RWPE2 (cell line): Measurements from ENCODE around the gene SLC25A20.

ENCODE experiments used
- ATAC-seq: fragments of 200-7000 bp; cut with Tn5 transposase; 3 replicates; pipeline ENCODE4 v1.9.1; 2021; ENCODE audit warnings: low read depth
- DNase-seq: peaks from one replicate; pipeline ENCODE4 v3.0.0-alpha.2; 2020; ENCODE audit warnings: low spot score
- H3K27ac ChIP-seq: fragments of 450-650 bp; 2 replicates; pipeline ENCODE4 v1.5.1; 2017; ENCODE audit warnings: mild to moderate bottlenecking; ENCODE audit not compliant: poor library complexity, severe bottlenecking
- H3K27me3 ChIP-seq: fragments of 250-450 bp; sonication (Bioruptor Pico); 2 replicates; pipeline ENCODE4 v1.5.1; 2021; ENCODE audit warnings: mild to moderate bottlenecking, moderate library complexity; ENCODE audit not compliant: insufficient read depth, poor library complexity, severe bottlenecking
- H3K36me3 ChIP-seq: fragments of 250-450 bp; sonication (Bioruptor Pico); 2 replicates; pipeline ENCODE4 v1.5.1; 2020; ENCODE audit warnings: low read depth, mild to moderate bottlenecking, moderate library complexity
- H3K4me1 ChIP-seq: fragments of 250-450 bp; sonication (Bioruptor Pico); 2 replicates; pipeline ENCODE4 v1.5.1; 2021; ENCODE audit warnings: mild to moderate bottlenecking, moderate library complexity; ENCODE audit not compliant: insufficient read depth, poor library complexity, severe bottlenecking
- H3K4me3 ChIP-seq: fragments of 250-450 bp; sonication (Bioruptor Pico); 2 replicates; pipeline ENCODE4 v1.5.1; 2021; ENCODE audit warnings: mild to moderate bottlenecking, moderate library complexity; ENCODE audit not compliant: severe bottlenecking
- H3K9me3 ChIP-seq: fragments of 250-450 bp; sonication (Bioruptor Pico); 2 replicates; pipeline ENCODE4 v1.5.1; 2021; ENCODE audit warnings: mild to moderate bottlenecking, moderate library complexity; ENCODE audit not compliant: severe bottlenecking
- TF ChIP-seq, protein P1 (sequence below): fragments of 450-650 bp; IDR thresholded peaks from one replicate; pipeline ENCODE4 v1.5.1; 2017; ENCODE audit warnings: mild to moderate bottlenecking, moderate library complexity; ENCODE audit not compliant: poor library complexity, severe bottlenecking

SLC25A20 gene

DNA sequence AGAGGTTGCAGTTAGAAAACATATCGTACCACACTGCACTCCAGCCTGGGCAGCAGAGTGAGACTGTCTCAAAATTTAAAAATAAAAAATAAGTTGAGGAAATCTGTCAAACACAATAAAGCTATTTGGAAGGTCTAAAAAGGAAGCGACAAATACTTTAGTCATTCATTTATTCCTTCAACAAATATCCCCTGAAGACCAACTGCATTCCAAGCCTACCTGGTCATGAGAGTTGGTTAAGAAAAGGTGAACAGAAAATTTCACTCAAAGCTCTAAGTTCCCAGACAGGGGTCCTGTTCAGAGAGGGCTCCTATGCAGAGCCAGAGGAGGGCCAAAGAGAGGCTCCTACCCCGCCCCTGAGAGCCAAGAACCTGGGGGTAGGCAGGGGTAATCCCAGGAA is 35.6 kb downstream of the SLC25A20 start:
- H3K36me3 ChIP-seq, result no peaks in the 10 kb centered on the region
- TF ChIP-seq, protein P1, sequence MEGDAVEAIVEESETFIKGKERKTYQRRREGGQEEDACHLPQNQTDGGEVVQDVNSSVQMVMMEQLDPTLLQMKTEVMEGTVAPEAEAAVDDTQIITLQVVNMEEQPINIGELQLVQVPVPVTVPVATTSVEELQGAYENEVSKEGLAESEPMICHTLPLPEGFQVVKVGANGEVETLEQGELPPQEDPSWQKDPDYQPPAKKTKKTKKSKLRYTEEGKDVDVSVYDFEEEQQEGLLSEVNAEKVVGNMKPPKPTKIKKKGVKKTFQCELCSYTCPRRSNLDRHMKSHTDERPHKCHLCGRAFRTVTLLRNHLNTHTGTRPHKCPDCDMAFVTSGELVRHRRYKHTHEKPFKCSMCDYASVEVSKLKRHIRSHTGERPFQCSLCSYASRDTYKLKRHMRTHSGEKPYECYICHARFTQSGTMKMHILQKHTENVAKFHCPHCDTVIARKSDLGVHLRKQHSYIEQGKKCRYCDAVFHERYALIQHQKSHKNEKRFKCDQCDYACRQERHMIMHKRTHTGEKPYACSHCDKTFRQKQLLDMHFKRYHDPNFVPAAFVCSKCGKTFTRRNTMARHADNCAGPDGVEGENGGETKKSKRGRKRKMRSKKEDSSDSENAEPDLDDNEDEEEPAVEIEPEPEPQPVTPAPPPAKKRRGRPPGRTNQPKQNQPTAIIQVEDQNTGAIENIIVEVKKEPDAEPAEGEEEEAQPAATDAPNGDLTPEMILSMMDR, result no peak
- no peaks in the 10 kb centered on the region for H3K4me1 ChIP-seq
- no peak overlapping the region for H3K4me3 ChIP-seq
- H3K9me3 ChIP-seq, result no peaks in the 10 kb centered on the region
- H3K27ac ChIP-seq, result peak overlapping the region; percentile 42
- no peaks in the 10 kb centered on the region for H3K27me3 ChIP-seq
- no peak for DNase-seq
- ATAC-seq, result peak; percentile 59

DNA sequence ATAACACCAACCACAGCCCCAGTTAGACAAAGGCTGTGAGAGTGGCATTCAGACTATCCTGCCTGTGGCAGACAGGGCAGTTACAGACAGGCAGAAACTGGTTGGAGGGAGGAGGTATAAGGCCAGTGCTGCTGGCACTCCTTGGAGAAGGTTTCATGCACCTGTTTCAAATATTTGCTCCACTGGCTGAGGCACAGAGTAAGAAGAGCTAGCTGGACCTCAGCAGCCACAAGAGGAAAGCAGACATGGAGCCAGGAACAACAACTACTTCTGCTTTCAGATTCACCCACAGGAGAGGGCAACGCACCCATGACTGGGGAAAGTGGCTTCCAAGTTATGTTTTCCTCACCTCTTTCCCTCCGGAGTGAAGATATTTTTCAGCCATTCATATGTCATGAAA is 39.5 kb downstream of the SLC25A20 start:
- Histone ChIP-seq H3K27me3 (no peaks in the 10 kb centered on the region), H3K36me3 (no peaks in the 10 kb centered on the region), H3K4me3 (no peak overlapping the region), H3K4me1 (no peaks in the 10 kb centered on the region), H3K9me3 (no peaks in the 10 kb centered on the region), H3K27ac (no peak overlapping the region)
- no peak for ATAC-seq
- DNase-seq, result no peak
- TF ChIP-seq, protein P1, result no peak

DNA sequence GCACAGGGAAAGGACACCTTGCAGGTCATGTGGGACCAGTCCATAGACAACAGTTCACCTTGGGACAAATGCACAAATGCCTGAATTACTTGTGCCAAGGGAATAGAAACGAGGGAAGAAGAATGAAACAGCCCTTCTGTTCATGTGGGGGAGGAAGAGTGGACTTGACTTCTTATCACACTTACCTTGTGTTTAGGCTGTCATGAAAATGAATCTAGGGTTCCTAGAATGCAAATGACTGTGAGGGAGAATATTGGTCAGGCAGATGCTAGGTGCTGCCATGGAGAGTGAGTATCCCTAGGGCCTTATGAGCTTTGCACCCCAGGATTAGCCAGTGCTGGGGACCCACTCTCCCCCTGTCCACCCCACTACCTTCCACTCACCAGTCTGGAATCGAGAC is 40.0 kb downstream of the SLC25A20 start:
- ATAC-seq, result no peak
- Histone ChIP-seq H3K27ac (no peak overlapping the region), H3K27me3 (no peaks in the 10 kb centered on the region), H3K9me3 (no peaks in the 10 kb centered on the region), H3K36me3 (no peaks in the 10 kb centered on the region), H3K4me3 (no peak overlapping the region), H3K4me1 (no peaks in the 10 kb centered on the region)
- no peak for DNase-seq
- TF ChIP-seq, protein P1, result no peak

DNA sequence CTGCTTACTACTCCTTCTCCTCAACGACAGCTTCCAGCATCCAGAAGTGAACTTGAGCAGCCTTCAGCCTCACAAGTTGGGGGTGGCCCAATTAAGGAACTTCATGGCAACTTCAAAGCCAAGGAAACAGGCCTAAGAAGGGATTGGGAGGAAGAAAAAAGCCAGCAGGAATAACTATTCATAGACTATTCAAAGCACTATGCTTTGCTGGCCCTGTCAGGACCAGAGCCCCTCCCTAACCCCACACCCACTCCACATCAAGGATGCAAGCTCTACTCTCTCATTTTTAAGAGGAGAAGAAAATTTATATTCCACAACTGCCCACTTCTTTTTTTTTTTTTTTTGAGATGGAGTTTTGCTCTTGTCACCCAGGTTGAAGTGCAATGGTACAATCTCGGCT is 41.0 kb downstream of the SLC25A20 start:
- no peaks in the 10 kb centered on the region for H3K4me1 ChIP-seq
- no peaks in the 10 kb centered on the region for H3K27me3 ChIP-seq
- ATAC-seq, result no peak
- DNase-seq, result no peak
- no peaks in the 10 kb centered on the region for H3K9me3 ChIP-seq
- no peak overlapping the region for H3K4me3 ChIP-seq
- no peaks in the 10 kb centered on the region for H3K36me3 ChIP-seq
- no peak overlapping the region for H3K27ac ChIP-seq
- TF ChIP-seq, protein P1, result no peak

DNA sequence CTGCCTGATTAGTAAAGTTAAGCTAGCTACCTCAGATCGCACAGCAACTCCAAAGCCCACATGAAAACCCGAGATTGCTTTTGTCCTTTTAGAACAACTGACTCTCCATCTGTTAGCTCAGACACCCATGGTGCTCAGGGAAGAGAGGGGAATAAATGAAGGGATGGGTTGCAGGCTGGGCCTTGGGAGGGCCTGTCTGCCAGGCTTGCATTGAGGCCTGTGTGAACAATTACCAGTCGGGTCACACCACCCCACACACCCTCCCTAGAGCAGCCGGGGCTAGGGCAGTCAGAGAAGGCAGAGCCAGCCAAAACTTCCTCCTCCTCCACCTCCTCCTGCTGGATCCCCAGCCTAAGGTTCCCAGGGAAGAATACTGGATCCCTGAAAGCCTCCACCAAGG is 42.2 kb downstream of the SLC25A20 start:
- no peak for DNase-seq

More for the DNA sequence above, 42.2 kb downstream of the SLC25A20 start:
- Histone ChIP-seq H3K4me3 (no peak overlapping the region), H3K4me1 (no peaks in the 10 kb centered on the region), H3K27me3 (no peaks in the 10 kb centered on the region), H3K36me3 (no peaks in the 10 kb centered on the region), H3K27ac (no peak overlapping the region), H3K9me3 (no peaks in the 10 kb centered on the region)
- TF ChIP-seq, protein P1, result no peak
- ATAC-seq, result no peak
